ENCODE results near the gene RAD54L.

- TF ChIP-seq EZH2phosphoT487 (IDR thresholded peaks at IDR 0.05; ENCODE audit: borderline replicate concordance, low read length) (no peak), CTCF (conservative IDR thresholded peaks at IDR 0.05; ENCODE audit: low read depth, low read length) (peak; percentile 51; the same call in 1 of the 2 replicates), EZH2 (IDR thresholded peaks at IDR 0.05; ENCODE audit: low read length, unreplicated experiment) (no peak)
These were observed 49.4 kb upstream of the RAD54L start, which contains the start of gene POMGNT1 for GRCh38 chr1:46197964-46198811.

Measured in PC-3 (cell line).